ENCODE measurements around the gene CNPY3. TPM values are rescaled to one million over a fixed set of nuclear protein-coding genes. Genes with fewer than 3 reads are reported as not detected.
A peak's percentile ranks its signal among the peaks of the same experiment; 100 is the strongest.

The CNPY3 gene
- total RNA-seq, 1 donor from 2014 or later, result 56.5 TPM

DNA sequence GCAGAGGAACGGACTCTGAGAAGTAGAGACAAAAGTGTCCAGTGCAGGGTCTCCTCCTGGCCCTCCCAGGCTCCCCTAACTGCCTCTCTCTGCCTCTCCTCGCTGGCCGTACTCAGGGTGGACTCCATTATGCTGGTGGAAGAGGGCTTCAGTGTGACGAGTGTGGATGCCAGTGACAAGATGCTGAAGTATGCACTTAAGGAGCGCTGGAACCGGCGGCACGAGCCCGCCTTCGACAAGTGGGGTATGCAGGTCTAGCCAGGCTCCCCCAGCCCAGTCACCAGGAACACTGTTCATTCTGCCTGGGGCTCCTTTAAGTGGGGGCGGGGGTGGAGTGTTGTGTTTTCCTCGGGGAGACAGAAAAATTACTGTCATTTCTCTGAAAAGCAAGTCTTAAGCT is 32.8 kb downstream of the CNPY3 start:
- H3K27me3 ChIP-seq (ENCODE audit: control insufficient read depth, insufficient read depth, low read length), result peaks cover 3% of the 10 kb centered on the region
- peaks cover 1% of the 10 kb centered on the region for H3K36me3 ChIP-seq (ENCODE audit: control insufficient read depth, insufficient read depth, low read length)
- no peak overlapping the region for H3K4me3 ChIP-seq (ENCODE audit: low read depth, low read length)
- no peak for DNase-seq (ENCODE audit: low read depth)
- TF ChIP-seq, protein P1, sequence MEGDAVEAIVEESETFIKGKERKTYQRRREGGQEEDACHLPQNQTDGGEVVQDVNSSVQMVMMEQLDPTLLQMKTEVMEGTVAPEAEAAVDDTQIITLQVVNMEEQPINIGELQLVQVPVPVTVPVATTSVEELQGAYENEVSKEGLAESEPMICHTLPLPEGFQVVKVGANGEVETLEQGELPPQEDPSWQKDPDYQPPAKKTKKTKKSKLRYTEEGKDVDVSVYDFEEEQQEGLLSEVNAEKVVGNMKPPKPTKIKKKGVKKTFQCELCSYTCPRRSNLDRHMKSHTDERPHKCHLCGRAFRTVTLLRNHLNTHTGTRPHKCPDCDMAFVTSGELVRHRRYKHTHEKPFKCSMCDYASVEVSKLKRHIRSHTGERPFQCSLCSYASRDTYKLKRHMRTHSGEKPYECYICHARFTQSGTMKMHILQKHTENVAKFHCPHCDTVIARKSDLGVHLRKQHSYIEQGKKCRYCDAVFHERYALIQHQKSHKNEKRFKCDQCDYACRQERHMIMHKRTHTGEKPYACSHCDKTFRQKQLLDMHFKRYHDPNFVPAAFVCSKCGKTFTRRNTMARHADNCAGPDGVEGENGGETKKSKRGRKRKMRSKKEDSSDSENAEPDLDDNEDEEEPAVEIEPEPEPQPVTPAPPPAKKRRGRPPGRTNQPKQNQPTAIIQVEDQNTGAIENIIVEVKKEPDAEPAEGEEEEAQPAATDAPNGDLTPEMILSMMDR (IDR thresholded peaks at IDR 0.05; ENCODE audit: insufficient read depth, low read length, poor library complexity, severe bottlenecking), result no peak

DNA sequence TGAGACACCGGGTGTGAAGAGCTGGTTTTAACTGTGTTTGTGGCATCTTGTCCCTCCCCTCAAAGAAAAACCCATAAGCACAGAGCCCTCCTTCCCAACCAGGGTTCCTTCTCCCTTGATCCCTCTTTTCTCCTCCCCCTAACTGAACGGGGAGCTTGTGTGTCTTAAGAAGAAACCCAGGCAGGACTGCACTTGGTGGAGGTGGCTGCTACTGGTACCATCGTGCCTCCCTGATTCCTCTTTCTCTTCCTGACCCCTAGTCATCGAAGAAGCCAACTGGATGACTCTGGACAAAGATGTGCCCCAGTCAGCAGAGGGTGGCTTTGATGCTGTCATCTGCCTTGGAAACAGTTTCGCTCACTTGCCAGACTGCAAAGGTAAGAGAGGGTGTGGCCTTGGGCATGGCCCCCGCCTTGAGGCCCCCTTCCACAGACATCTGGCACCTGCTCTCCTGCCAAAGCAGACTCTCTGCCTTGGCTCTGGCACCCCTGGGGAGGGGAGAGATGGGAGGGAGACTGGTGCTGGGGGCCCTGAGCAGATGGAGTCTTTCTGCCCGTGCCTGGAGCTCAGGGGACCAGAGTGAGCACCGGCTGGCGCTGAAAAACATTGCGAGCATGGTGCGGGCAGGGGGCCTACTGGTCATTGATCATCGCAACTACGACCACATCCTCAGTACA is 33.4 kb downstream of the CNPY3 start:
- TF ChIP-seq, protein P1 (IDR thresholded peaks at IDR 0.05; ENCODE audit: insufficient read depth, low read length, poor library complexity, severe bottlenecking), result no peak
- DNase-seq (ENCODE audit: low read depth), result no peak
- no peak overlapping the region for H3K4me3 ChIP-seq (ENCODE audit: low read depth, low read length)
- peaks cover 1% of the 10 kb centered on the region for H3K36me3 ChIP-seq (ENCODE audit: control insufficient read depth, insufficient read depth, low read length)
- peaks cover 3% of the 10 kb centered on the region for H3K27me3 ChIP-seq (ENCODE audit: control insufficient read depth, insufficient read depth, low read length)

DNA sequence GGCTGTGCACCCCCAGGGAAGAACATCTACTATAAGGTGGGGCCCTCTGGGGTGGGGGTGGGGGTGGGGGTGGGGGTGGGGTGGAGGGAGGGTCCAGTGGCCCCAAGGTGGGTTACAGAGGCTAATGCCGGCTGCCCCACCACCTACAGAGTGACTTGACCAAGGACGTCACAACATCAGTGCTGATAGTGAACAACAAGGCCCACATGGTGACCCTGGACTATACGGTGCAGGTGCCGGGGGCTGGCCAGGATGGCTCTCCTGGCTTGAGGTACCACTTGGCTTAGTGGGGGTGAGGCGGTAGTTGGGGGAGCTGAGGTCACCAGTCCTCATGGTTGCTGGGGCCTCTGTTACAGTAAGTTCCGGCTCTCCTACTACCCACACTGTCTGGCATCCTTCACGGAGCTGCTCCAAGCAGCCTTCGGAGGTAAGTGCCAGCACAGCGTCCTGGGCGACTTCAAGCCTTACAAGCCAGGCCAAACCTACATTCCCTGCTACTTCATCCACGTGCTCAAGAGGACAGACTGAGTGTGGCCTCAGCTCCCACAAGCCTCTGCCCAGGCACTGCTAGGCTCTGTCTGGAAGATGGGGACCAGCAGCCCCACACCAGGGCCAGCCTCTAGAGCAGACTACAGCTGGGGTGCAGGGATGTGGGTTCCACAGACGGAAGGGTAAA is 34.0 kb downstream of the CNPY3 start:
- H3K27me3 ChIP-seq (ENCODE audit: control insufficient read depth, insufficient read depth, low read length), result peaks cover 3% of the 10 kb centered on the region
- TF ChIP-seq, protein P1 (IDR thresholded peaks at IDR 0.05; ENCODE audit: insufficient read depth, low read length, poor library complexity, severe bottlenecking), result no peak
- peaks cover 1% of the 10 kb centered on the region for H3K36me3 ChIP-seq (ENCODE audit: control insufficient read depth, insufficient read depth, low read length)
- DNase-seq (ENCODE audit: low read depth), result no peak
- H3K4me3 ChIP-seq (ENCODE audit: low read depth, low read length), result no peak overlapping the region

DNA sequence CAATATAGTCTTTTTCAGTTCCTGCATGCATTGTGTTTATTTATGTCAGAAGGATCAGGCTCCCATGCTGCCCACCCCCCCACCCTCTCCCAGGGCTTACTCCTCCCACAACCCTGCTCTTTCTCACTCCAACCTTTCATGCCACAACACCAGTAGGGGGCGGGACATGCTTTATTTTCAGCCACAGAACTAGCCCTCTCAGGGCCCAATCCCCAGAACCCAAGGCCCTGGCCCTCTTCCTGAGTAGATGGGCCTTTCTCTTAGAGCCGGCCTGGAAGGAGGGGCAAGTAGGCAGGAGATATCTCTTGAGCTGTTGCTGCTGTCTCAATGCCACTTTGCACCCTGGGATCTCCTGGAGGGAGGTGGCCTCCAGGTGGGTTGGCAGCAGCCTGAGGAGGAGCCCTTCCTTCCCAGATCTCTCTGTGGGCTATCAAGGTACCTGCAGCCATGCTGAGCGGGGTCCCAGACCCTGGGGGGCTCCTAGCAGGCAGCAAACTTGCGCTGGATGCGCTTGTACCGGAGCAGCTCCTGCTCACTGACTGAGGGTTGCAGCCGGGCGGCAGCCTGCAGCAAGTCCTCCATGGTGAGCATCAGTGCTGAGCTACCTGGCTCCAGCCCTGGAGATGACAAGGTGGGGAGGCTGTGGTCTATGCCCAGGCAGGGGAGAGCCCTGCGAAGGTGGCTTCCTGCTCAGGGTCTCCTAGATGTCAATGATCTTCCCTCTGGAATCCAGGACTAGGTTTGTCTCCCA is 34.8 kb downstream of the CNPY3 start:
- TF ChIP-seq, protein P1 (IDR thresholded peaks at IDR 0.05; ENCODE audit: insufficient read depth, low read length, poor library complexity, severe bottlenecking), result peak; percentile 34
- no peak for DNase-seq (ENCODE audit: low read depth)
- peaks cover 1% of the 10 kb centered on the region for H3K36me3 ChIP-seq (ENCODE audit: control insufficient read depth, insufficient read depth, low read length)

DNA sequence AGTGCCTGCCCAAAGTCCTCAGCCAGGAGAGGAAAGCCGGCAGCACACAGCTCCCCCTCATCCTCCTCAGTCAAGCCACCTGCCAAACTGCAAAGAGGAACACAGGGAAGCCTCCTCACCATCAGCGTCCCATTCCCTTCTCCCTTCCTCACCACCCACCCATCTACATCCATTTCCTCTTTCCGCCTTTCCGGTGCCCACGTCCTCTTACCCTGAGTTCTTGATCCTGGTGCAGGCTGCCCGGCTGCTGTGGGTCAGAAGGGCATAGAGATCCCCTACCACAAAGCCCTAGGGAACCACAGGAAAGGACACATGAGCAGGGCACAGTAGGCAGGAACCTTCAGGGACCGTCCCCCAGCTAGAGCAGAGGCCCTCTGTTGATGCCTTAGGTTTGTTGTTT is 37.3 kb downstream of the CNPY3 start:
- TF ChIP-seq, protein P1 (IDR thresholded peaks at IDR 0.05; ENCODE audit: insufficient read depth, low read length, poor library complexity, severe bottlenecking), result no peak
- Histone ChIP-seq H3K4me3 (ENCODE audit: low read depth, low read length) (no peak overlapping the region), H3K36me3 (ENCODE audit: control insufficient read depth, insufficient read depth, low read length) (peaks cover 1% of the 10 kb centered on the region), H3K27me3 (ENCODE audit: control insufficient read depth, insufficient read depth, low read length) (no peaks in the 10 kb centered on the region)
- no peak for DNase-seq (ENCODE audit: low read depth)

More for the DNA sequence above, 34.8 kb downstream of the CNPY3 start:
- Histone ChIP-seq H3K27me3 (ENCODE audit: control insufficient read depth, insufficient read depth, low read length) (peaks cover 3% of the 10 kb centered on the region), H3K4me3 (ENCODE audit: low read depth, low read length) (no peak overlapping the region)

All from kidney epithelial cell (primary cell).